SH-SY5Y (cell line): ENCODE data around the gene GMDS.

Source experiments
- GATA2 ChIP-seq: IDR thresholded peaks from 2 replicates; pipeline ENCODE4 v1.6.1; 2011; ENCODE audit warnings: mild to moderate bottlenecking, low read depth, low read length
- GATA3 ChIP-seq: IDR thresholded peaks from 2 replicates; pipeline ENCODE4 v1.6.1; 2011; ENCODE audit warnings: low read depth, mild to moderate bottlenecking, low read length, moderate library complexity

DNA sequence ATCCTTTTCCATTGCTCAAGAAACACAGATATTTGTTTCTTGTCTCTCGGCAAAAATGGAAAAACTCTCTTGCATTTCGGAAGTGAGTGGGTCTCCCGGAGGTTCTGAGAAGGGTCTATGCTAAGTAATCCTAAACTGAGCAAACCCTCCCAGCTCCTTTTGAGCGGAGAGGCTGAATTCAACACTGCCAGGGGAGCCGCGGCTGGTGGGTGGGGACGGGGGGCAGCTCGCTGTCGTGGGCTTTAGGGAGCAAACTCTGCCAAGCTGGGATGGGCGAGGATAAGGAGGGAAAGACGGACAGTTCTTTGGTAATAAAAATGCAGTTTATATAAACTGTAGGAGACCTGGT is 424.3 kb downstream of the GMDS start:
- TF ChIP-seq GATA2 = no peak
- no peak for TF ChIP-seq GATA3
